Hindlimb muscle (tissue), 1 donor: ENCODE data around the gene BTG2. TPM values are rescaled to one million over a fixed set of nuclear protein-coding genes. Genes with fewer than 3 reads are reported as not detected.
"Not testable (repeated sequence)": the region's sequence is repeated elsewhere in the genome, so short reads cannot be mapped to it uniquely, and the experiment has no call there.

ENCODE experiments used
- DNase-seq: peaks from one replicate; pipeline ENCODE4 v3.0.0-alpha.2; 2013
- polyA plus RNA-seq: library from polyadenylated mRNA; unstranded; fragments of 120-200 nt; gene quantifications from one replicate; pipeline ENCODE4 v1.2.1, GENCODE V29; 2013; ENCODE audit not compliant: insufficient read length

Gene BTG2
- polyA plus RNA-seq, result 84.9 TPM

- peak; percentile 93 for DNase-seq
These were observed at the start of gene BTG2 for GRCh38 chr1:203304919-203305808. TSS of gene BTG2 (plus strand) at chr1:203305519. CDS start at chr1:203305607, 88 bp downstream.

DNA sequence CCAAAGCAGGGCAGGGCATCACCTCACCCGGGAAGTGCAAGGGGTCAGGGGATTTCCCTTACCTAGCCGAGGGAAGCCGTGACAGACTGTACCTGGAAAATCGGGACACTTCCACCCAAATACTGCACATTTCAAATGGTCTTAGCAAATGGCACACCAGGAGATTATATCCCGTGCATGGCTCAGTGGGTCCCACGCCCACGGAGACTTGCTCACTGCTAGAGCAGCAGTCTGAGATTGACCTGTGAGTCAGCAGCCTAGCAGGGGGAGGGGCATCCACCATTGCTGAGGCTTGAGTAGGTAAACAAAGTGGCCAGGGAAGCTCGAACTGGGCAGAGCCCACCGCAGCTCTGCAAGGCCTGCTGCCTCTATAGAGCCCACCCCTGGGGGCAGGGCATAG is 48.7 kb upstream of the BTG2 start:
- DNase-seq, result not testable (repeated sequence)

DNA sequence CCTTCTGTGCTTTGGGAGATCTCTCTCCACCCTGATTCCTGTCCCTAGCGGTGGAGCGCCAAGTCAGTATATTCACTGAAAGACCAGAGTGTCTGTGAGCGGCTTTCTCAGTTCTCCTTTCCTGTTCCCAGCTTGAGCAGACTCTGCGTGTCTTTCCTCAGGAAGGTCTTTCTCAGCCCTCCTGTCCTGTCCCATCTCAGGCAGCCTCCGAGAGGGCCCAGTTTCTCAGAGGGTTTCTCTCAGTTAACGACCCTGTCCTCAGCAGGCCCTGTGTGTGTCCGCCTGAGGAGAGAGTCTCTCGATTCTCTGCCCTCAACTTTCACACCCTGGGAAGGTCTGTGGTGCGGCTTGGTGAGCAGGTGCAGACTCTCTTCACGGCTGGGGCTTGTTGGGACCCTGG is 41.8 kb upstream of the BTG2 start:
- no peak for DNase-seq

DNA sequence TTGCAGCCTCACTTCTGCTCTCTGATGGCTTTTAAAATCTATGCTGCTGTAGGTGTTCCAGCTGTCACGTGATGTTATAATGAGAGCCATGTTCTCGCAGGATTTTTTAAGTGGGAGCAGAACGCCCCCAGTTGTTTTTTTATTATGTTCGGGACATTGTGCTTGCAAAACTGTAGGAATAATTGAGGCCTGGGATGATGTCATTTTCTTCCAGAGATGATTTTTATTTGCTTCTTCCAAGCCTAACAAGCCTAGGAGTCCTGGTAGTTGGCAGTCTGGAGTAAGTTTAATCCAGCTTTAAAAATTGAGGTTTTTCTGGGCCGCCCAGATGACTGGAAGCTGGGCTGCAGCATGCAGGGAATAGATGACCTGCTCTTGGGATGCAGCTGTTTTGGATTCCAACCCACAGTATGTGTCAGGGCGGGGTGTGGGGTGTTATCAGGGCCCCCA is 41.2 kb upstream of the BTG2 start:
- DNase-seq, result no peak

DNA sequence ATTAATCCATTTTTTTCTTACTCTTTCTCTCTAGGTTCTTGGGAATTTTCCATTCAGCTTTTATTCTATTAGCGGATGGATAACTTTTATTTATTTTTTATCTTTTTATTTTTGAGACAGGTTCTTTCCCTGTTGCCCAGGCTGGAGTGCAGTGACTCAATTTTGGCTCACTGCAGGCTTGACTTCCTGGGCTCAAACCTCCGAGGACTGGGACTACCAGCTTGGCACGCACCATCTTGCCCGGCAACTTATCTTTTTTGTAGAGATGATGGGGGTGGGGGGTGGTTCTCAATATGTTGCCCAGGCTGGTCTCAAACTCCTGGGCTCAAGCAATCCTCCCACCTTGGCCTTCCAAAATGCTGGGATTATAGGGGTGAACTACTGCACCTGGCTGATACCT is 39.8 kb upstream of the BTG2 start:
- no peak for DNase-seq

DNA sequence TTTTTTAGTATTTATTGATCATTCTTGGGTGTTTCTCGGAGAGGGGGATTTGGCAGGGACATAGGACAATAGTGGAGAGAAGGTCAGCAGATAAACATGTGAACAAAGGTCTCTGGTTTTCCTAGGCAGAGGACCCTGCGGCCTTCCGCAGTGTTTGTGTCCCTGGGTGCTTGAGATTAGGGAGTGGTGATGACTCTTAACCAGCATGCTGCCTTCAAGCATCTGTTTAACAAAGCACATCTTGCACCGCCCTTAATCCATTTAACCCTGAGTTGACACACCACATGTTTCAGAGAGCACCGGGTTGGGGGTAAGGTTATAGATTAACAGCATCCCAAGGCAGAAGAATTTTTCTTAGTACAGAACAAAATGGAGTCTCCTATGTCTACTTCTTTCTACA is 39.2 kb upstream of the BTG2 start:
- not testable (repeated sequence) for DNase-seq

DNA sequence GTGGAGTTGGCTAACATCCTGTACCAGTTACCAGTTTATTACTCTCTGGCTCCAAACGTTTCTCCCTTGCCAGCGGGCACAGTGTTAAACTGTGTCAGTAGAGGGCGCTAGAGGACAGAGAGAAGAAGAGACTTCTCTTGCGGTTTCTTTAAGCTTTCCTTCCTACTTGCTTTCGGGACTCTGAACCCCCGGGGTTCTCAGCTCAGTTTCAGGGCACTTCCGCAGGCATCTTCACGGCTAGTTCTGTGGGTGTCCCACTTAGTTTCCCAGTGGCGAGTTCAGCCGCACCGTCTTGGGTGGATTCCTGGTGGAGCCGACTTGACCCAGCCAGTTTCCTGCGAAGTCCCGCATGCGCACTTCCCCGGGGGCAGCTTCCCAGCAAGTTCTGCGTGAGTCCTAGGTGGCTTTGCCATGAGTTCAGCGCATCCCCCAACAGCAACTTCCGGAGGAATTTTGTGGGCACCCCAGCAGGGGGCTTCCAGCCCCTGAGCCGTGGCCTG is 37.9 kb upstream of the BTG2 start:
- peak; percentile 88 for DNase-seq

- no peak for DNase-seq
These were observed 37.4 kb upstream of the BTG2 start for GRCh38 chr1:203267912-203268311.

GRCh38 chr1:203268901-203269653 is 36.2 kb upstream of the BTG2 start:
- no peak for DNase-seq

DNA sequence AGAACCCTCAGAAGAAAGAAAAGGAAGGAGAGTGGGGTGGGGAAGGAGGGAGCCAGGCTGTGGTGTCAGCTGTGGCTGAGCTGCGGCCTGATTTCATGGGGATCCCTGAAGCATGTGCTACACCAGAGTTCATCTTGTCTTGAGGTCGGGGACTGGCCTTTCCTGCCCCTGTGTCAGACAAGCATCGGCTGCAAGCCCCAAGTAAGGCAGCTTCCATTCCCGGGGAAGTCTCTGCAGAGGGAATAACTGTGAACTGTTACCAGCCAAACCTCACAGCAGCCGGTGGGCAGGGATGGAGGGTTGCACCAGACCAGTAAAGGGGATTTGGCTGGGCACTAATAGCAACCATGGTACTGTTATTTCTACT is 35.7 kb upstream of the BTG2 start:
- DNase-seq, result no peak

DNA sequence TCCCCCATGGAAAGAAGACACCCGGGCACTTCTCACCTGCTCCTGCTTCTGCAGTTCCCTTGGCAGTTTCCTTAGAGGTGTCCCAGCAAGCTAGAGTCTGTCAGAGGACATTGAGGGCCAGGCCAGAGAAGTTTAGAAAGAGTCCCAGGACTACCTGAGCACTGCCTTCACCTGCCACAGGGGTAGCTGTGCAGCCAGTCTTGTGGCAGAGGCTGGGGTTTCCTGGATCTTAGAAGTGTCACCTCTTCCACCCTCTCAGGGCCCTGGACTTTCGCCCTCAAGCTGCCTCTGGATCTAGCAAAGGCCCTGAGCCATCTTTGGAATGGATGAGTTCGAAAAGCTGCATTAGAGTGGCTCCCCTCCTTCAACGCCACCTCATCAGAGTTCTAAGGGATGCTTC is 34.9 kb upstream of the BTG2 start:
- no peak for DNase-seq

DNA sequence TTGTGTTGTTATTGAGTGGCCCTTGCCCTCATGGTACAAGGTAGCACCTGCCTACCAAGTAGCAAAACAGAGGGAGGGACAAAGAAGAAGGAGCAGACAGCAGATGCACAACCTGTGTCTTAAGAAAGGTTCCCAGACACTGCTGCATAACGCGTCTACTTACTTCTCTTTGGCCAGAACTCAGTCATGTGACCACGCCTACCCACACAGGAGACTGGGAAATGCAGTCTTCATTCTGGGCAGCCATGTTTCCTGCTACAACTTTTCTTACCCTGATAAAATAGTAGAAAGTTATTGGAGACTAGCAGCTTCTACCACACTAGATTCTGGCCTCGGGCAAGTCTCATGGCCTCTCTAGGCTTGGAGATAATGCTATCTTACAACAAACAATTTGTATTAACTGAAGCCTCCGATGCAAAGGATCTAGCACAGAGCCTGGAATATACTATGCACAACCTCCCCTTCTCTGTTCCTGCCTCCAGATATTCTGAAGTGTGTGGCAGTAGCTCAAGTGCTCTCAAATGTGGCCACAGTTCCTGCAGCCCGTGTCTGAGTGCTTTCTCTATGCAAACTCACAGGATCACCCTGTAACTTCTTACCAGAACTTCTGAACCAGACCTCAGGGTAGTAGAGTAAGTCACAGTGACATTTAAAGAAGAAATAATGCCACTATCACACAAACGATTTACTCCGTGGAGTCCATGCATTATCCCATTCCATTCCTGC is 34.1 kb upstream of the BTG2 start:
- no peak for DNase-seq

DNA sequence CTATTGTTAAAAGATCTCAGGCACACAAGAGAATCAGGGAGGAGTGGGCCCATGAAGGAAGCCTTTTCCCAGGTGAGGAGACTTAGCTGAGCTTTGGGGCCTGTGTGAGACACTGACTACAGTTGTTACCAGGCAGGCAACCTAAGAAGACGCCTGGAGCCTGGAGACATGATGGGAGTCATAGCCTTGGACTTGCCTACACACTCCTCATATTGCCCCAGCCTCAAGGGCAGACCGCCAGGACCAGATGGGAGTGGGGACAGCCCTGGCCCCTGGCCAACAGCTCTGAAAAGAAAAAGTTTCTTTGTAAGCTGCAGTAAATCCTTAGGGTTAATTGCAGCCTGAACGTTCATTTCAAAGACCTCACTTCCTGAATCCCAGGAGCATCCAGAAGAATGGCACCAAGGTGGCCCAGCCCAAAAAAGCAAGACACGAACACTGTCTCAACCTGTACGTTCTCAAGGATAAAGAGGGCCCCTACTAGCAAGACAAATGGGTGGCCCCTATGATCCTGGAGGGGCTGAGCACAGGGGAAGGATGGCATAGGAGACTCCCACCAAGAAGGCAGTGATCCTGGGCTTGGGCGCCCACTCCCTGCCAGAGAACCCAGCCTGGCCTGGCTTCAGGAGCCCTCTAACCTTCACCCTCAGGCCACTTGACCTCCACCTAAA is 33.2 kb upstream of the BTG2 start:
- DNase-seq, result no peak

- DNase-seq, result no peak
These were observed 32.6 kb upstream of the BTG2 start for GRCh38 chr1:203272633-203273205.

DNA sequence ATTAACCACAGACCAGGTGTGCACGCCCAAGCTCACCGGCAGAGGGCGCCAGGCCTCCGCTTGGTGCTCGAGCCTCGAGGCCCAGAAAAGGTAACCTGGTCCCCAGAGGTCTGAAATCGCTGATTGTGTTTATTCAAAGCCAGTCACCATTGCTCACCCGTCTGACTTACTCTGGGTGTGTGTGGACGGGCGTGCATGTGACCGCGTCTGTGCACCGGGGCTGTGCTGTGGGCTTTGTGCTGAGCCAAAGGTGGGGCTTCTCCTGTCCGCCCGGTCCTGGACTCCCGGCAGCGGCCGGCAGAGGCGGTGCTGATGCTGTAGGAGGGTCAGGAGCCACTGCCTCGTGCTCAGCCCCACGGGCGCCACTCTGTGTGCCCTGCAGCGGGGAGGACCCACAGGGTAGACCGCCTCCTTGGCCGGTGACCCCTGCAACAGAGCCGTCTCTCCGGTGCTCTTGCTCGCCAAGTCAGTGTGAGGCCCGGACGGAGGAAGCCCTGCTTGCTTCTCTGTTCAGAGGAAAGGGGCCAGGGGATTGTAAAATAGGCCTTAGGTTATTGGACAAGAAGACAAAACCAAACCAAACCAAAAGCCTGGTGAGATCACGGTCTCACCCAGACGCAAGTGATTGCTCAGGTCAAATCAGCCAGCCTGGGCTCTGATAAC is 32.0 kb upstream of the BTG2 start:
- peak; percentile 86 for DNase-seq

DNA sequence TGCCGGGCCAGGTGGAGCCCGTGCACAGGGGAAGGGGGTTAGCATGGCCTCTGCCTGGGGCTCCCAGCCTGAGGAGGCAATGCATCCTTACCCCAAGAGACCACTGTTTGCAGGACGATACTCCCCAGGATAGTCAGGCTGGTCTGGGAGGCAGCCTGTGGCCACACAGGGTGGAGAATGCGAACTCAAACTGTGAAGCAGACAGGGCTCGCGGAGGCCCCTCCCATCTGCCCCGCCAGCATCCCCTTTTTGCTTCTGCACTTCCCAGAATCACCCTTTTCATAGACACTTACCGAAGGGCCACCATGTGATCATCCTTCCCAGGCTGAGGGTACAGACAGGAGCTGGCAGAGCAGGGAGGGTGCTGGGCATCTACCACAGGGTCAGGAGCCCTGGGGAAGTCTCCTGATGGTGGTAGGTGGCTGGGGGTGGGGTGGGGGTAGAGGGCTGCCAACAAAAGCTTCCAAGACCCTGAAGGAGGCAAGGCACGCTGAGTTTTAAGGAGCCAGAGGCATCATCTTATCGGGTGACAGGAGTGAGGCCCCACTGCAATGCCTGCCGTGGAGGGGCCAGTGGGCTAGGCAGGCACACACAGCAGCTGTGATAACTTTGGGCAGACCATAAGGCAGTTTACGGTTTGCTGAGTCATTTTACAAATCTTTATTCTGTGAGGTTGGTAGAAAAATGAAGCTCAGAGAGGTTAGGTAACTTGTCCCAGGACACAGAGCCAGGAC is 31.3 kb upstream of the BTG2 start:
- no peak for DNase-seq

DNA sequence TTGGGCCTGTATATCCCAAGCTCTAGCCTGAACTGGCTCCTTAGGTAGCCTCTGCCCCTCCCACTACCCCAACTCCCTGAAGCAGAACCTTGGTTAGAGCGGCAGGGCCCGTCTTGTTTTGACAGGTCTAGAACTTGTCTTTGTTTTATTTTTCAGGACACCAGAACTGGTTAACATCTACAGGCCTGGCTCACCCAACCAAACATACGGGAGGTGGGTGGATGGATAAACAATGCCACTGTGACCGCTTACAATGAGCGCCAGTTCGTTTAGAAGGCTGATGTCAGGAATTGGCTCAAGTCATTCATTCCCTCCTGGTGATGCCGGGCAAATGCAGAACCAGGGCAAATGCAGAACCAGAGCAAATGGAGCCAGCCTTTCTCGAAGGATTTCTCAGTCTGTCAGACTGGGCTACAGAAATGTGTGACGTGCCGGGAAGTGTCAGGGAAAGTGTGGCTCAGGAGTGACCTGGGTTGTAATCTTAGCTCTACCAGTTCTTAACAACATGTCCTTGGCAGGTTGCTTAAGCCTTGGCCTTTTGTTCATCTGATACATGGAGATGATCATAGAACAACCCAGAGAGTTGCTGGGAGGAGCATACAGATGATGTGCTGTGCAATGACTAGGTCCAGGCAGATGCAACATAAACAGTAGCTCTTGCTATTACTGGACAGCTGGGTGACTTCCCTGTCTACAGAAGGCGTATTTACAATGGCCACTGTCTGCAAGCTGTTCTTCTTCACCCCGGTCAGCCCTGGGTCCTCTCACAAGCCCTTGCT is 30.5 kb upstream of the BTG2 start:
- DNase-seq, result no peak

DNA sequence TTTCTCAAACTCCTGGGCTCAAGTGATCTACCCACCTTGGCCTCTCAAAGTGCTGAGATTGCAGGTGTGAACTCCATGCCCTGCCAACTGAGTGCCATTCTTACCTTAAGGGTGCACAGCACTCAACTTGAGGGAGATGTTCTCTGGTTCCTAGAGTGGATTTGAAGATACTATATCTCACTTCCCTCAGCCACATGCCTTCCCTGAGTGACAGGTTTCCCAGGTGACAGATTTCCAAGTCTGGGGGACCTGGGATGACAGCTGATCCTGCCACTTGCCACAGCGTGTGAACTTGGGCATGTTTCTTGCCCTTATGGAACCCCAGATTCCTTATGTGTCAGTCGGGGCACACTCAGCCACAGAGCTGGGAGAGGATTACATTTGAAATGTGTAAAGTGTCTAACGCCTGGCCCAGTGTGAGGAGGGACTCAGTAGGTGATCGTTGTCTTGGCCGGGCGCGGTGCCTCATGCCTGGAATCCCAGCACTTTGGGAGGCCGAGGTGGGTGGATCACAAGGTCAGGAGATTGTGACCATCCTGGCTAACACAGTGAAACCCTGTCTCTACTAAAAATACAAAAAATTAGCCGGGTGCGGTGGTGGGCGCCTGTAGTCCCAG is 29.6 kb upstream of the BTG2 start:
- DNase-seq, result no peak

GRCh38 chr1:203276408-203276807 is 28.9 kb upstream of the BTG2 start:
- no peak for DNase-seq
